ENCODE data around the gene MICALL2.
"Not testable (repeated sequence)": the region's sequence is repeated elsewhere in the genome, so short reads cannot be mapped to it uniquely, and the experiment has no call there.

MICALL2 gene

GRCh38 chr7:1447112-1447511 is 12.2 kb downstream of the MICALL2 start:
- no peak for DNase-seq

GRCh38 chr7:1446620-1447032 is 12.6 kb downstream of the MICALL2 start:
- DNase-seq, result no peak

GRCh38 chr7:1446026-1446425 is 13.2 kb downstream of the MICALL2 start:
- not testable (repeated sequence) for DNase-seq

- no peak for DNase-seq
Observed at GRCh38 chr7:1445341-1445740, 13.9 kb downstream of the MICALL2 start.

GRCh38 chr7:1444925-1445322 is 14.3 kb downstream of the MICALL2 start:
- DNase-seq, result no peak

- DNase-seq, result no peak
Observed at GRCh38 chr7:1444214-1444924, 14.9 kb downstream of the MICALL2 start.

GRCh38 chr7:1443587-1444200 is 15.6 kb downstream of the MICALL2 start:
- DNase-seq, result not testable (repeated sequence)

GRCh38 chr7:1442355-1443124 is 16.7 kb downstream of the MICALL2 start:
- no peak for DNase-seq

- DNase-seq, result no peak
Observed at GRCh38 chr7:1441615-1442354, 17.5 kb downstream of the MICALL2 start.

- DNase-seq, result no peak
Observed at GRCh38 chr7:1440620-1441019, 18.6 kb downstream of the MICALL2 start.

- DNase-seq, result no peak
Observed at GRCh38 chr7:1439373-1440363, 19.6 kb downstream of the MICALL2 start.

GRCh38 chr7:1438821-1439220 is 20.4 kb downstream of the MICALL2 start:
- no peak for DNase-seq

- DNase-seq, result no peak
Observed at GRCh38 chr7:1438208-1438607, 21.1 kb downstream of the MICALL2 start.

- DNase-seq, result no peak
Observed at GRCh38 chr7:1437155-1437880, 22.0 kb downstream of the MICALL2 start.

- no peak for DNase-seq
Observed at GRCh38 chr7:1436608-1437007, 22.7 kb downstream of the MICALL2 start.

- DNase-seq, result no peak
Observed at GRCh38 chr7:1434891-1435670, 24.2 kb downstream of the MICALL2 start.

GRCh38 chr7:1434165-1434718 is 25.0 kb downstream of the MICALL2 start:
- DNase-seq, result no peak

GRCh38 chr7:1433128-1433920 is 25.9 kb downstream of the MICALL2 start:
- no peak for DNase-seq

- DNase-seq, result no peak
Observed at GRCh38 chr7:1432411-1433082, 26.7 kb downstream of the MICALL2 start.

Data from Kasumi-1 (cell line).